ENCODE data around the gene LEKR1. TPM values are rescaled to one million over a fixed set of nuclear protein-coding genes. Genes with fewer than 3 reads are reported as not detected.

LEKR1 gene
- total RNA-seq, 2 donors from 2014 or later, result 0.99 to 1.3 TPM

- Histone ChIP-seq H3K27me3 (no peaks in the 10 kb centered on the region), H3K9me3 (no peaks in the 10 kb centered on the region), H3K4me3 (no peak overlapping the region), H3K36me3 (replicated peaks in 1 of 2; ENCODE audit: insufficient read depth in 1 of 2, low read depth in 2 of 2) (no peaks in the 10 kb centered on the region), H3K4me1 (no peaks in the 10 kb centered on the region), H3K27ac (no peak overlapping the region)
- TF ChIP-seq CTCF (IDR thresholded peaks at IDR 0.05) (no peak), POLR2A (IDR thresholded peaks at IDR 0.05) (no peak)
- ATAC-seq (no peak), DNase-seq (no peak)
- 23 to 46% methylated on average over 1 of the region's 1 CpG for WGBS, 2 donors
- intact Hi-C loops (cut with DNase I), result no loop called here
Observed at GRCh38 chr3:156803952-156804741, 22.0 kb upstream of the LEKR1 start.

- Histone ChIP-seq H3K27ac (no peak overlapping the region), H3K4me1 (peaks cover 4% of the 10 kb centered on the region), H3K4me3 (no peak overlapping the region), H3K9me3 (no peaks in the 10 kb centered on the region), H3K27me3 (no peaks in the 10 kb centered on the region), H3K36me3 (replicated peaks in 1 of 2; ENCODE audit: insufficient read depth in 1 of 2, low read depth in 2 of 2) (no peaks in the 10 kb centered on the region)
- DNase-seq, result no peak
- intact Hi-C loops (cut with DNase I), result no loop called here
- no peak for TF ChIP-seq CTCF (IDR thresholded peaks at IDR 0.05)
- no peak for TF ChIP-seq POLR2A (IDR thresholded peaks at IDR 0.05)
- ATAC-seq, result no peak
Observed at GRCh38 chr3:156806698-156807097, 19.5 kb upstream of the LEKR1 start.

- no peak for DNase-seq
- no peak for ATAC-seq
- intact Hi-C loops (cut with DNase I), result no loop called here
- 96 to 98% methylated on average over 2 of the region's 2 CpGs for WGBS, 2 donors
- H3K4me1 ChIP-seq, result peaks cover 15% of the 10 kb centered on the region
- H3K27ac ChIP-seq, result no peak overlapping the region
- no peaks in the 10 kb centered on the region for H3K9me3 ChIP-seq
- no peaks in the 10 kb centered on the region for H3K36me3 ChIP-seq (replicated peaks in 1 of 2; ENCODE audit: insufficient read depth in 1 of 2, low read depth in 2 of 2)
- TF ChIP-seq CTCF (IDR thresholded peaks at IDR 0.05) (no peak), POLR2A (IDR thresholded peaks at IDR 0.05) (no peak)
- no peak overlapping the region for H3K4me3 ChIP-seq
- H3K27me3 ChIP-seq, result no peaks in the 10 kb centered on the region
Observed at GRCh38 chr3:156808025-156808424, 18.1 kb upstream of the LEKR1 start.

GRCh38 chr3:156811089-156811862 is 14.9 kb upstream of the LEKR1 start:
- Histone ChIP-seq H3K4me3 (no peak overlapping the region), H3K9me3 (no peaks in the 10 kb centered on the region), H3K36me3 (replicated peaks in 1 of 2; ENCODE audit: insufficient read depth in 1 of 2, low read depth in 2 of 2) (no peaks in the 10 kb centered on the region), H3K27me3 (no peaks in the 10 kb centered on the region), H3K27ac (no peak overlapping the region), H3K4me1 (peaks cover 29% of the 10 kb centered on the region)
- no peak for TF ChIP-seq CTCF (IDR thresholded peaks at IDR 0.05)
- ATAC-seq, result no peak
- DNase-seq, result no peak
- WGBS, 2 donors, result 52 to 60% methylated on average over 2 of the region's 2 CpGs
- intact Hi-C loops (cut with DNase I), result no loop called here
